Measurements from ENCODE around the gene ZNF184.

Gene ZNF184

DNA sequence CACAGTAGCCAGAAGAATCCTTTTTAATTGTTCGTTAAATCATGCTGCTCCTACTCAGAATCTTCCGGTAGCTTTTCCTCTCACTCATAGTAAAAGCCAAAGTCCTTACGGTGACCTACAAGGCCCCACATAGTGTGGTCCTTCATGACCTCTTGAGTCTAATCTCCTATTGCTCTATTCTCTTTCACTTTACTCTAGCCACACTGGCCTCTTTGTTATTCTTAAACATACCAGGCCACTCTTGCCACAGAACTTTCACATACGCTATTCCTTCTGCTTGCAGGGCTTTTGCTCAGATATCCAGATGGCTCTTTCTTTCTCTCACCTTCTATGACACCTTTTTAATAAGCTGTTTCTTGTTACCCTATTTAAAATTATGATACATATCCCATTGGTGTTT lies 58.6 kb downstream of the ZNF184 start:
- FAIRE-seq, result no peak
- TF ChIP-seq POLR2A (IDR thresholded peaks at IDR 0.05; ENCODE audit: low read depth, low read length), result no peak
- no peak for TF ChIP-seq TAF1 (IDR thresholded peaks at IDR 0.05; ENCODE audit: borderline replicate concordance, low read depth, low read length)
- TF ChIP-seq POLR2AphosphoS5 (IDR thresholded peaks at IDR 0.05; ENCODE audit: low read depth, low read length), result no peak

DNA sequence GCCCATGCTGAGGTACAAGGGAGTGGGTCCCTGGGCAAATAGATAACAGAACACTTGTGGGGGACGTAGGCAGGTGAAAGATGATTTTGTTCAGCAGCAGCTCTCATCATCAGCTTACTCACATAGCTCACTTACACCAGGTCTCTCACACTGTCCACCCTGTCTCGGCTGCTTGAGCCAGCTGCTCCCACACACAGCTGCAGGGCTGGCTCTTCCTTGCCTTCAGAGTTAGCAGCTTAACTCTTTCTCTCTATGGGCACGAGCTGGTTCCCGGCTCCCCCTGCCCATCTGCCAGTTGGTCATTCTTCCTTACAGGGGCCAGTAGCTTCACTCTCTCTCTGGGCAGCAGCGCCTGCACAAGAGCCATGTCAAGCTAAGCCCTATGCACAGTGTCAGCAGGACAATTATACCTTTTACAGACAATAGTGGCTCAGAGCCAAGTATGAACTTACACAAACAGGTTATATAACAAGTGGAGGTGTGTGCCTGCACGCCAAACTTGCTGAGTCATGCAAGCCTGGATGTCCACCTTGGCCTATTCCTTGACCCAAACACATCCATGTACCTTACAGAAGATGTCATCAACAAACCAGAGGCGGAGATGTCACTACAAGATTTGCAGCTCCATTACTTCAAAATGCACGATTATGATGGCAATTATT lies 65.6 kb downstream of the ZNF184 start:
- no peak for FAIRE-seq

More for the DNA sequence above, 58.6 kb downstream of the ZNF184 start:
- no peak for DNase-seq (ENCODE audit: insufficient read length)

DNA sequence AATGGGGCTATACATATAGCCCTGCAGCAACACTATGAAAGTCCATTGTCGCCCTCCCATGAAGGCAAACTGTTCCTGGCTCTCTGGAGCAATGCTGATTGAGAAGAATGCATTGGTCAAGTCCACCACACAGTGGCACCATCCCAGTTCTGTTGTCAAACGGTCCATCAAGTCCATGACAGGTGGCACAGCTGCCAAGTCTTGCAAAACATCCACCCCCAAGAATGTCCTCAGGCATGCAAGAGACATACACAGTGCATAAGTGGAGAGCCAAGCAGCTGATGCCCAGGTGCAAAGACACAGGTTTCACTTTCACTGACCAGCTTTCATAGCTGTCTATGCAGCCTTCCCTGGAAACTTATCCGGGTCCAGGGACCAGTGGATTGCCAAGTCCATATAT lies 66.8 kb downstream of the ZNF184 start:
- DNase-seq (ENCODE audit: insufficient read length) (no peak), FAIRE-seq (no peak)
- TF ChIP-seq TAF1 (IDR thresholded peaks at IDR 0.05; ENCODE audit: borderline replicate concordance, low read depth, low read length) (no peak), POLR2AphosphoS5 (IDR thresholded peaks at IDR 0.05; ENCODE audit: low read depth, low read length) (no peak), POLR2A (IDR thresholded peaks at IDR 0.05; ENCODE audit: low read depth, low read length) (no peak)

More for the DNA sequence above, 65.6 kb downstream of the ZNF184 start:
- no peak for DNase-seq (ENCODE audit: insufficient read length)
- TF ChIP-seq POLR2AphosphoS5 (IDR thresholded peaks at IDR 0.05; ENCODE audit: low read depth, low read length), result no peak
- TF ChIP-seq TAF1 (IDR thresholded peaks at IDR 0.05; ENCODE audit: borderline replicate concordance, low read depth, low read length), result no peak
- TF ChIP-seq POLR2A (IDR thresholded peaks at IDR 0.05; ENCODE audit: low read depth, low read length), result no peak

DNA sequence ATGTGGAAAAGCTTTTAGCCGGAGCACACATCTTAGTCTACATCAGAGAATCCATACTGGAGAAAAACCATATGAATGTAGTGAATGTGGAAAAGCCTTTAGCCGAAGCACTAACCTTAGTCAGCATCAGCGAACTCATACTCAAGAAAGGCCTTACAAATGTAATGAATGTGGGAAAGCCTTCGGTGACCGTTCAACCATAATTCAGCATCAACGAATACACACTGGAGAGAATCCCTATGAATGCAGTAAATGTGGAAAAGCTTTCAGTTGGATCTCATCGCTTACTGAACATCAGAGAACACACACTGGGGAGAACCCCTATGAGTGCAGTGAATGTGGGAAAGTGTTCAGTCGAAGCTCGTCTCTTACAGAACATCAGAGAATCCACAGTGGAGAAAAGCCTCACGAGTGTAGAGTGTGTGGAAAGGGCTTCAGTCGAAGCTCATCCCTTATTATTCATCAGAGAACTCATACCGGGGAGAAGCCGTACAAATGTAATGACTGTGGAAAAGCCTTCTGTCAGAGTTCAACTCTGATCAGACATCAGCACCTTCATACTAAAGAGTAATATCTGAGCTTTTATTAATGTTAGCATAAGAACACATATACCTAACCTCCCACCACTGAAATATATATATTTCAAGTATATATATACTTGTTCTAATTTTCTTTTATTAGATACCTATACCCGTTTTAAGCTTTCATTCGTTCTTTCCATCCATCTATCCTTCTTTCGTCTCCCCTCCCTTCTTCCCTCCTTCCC lies 71.8 kb downstream of the ZNF184 start:
- DNase-seq (ENCODE audit: insufficient read length) (no peak), FAIRE-seq (no peak)
- TF ChIP-seq TAF1 (IDR thresholded peaks at IDR 0.05; ENCODE audit: borderline replicate concordance, low read depth, low read length), result no peak
- TF ChIP-seq POLR2AphosphoS5 (IDR thresholded peaks at IDR 0.05; ENCODE audit: low read depth, low read length), result no peak
- TF ChIP-seq POLR2A (IDR thresholded peaks at IDR 0.05; ENCODE audit: low read depth, low read length), result no peak

All from GM12892 (cell line).